Measurements from ENCODE around the gene COL6A3.

DNA sequence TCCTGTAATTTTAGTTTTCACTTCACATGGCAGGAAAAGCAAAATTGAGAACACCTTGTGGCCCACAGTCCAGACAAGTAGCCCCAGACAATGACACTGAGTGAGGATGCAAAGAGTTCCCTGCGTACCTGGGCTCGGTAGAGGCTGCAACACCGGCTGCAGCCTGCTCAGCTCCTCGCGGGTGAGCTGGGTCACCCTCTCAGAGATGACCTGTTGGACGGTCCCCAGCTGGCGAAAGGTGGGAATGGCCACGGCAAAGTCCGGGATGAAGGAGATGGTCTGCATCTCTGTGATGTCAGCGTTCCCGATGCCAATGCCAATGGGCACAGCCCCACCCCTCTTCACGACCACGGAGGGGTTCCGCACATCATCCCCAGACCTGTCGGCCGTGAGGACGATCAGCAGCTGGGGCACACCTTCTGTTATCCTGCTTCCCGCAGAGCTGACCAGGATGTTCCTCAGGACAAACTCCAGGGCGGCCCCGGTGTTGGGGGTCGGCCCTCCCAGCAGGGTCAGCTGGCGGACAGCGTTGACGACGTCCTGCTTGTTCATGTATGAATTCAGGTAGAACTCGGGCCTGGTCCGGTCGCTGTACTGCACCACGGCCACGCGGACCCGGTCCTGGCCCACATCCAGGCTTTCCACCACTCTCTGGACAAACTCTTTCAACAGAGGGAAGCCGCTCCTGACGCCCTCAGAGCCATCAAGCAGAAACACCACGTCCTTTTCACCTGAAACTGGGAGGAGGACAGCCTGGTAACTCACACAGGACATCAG, 39.5 kb downstream of the COL6A3 start:
- TF ChIP-seq CTCF (tag by site-specific recombination; IDR thresholded peaks at IDR 0.05), result no peak
- TF ChIP-seq IKZF3 (tag by site-specific recombination; IDR thresholded peaks at IDR 0.05), result no peak
- TF ChIP-seq, protein P1, sequence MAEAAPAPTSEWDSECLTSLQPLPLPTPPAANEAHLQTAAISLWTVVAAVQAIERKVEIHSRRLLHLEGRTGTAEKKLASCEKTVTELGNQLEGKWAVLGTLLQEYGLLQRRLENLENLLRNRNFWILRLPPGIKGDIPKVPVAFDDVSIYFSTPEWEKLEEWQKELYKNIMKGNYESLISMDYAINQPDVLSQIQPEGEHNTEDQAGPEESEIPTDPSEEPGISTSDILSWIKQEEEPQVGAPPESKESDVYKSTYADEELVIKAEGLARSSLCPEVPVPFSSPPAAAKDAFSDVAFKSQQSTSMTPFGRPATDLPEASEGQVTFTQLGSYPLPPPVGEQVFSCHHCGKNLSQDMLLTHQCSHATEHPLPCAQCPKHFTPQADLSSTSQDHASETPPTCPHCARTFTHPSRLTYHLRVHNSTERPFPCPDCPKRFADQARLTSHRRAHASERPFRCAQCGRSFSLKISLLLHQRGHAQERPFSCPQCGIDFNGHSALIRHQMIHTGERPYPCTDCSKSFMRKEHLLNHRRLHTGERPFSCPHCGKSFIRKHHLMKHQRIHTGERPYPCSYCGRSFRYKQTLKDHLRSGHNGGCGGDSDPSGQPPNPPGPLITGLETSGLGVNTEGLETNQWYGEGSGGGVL (tag by site-specific recombination; IDR thresholded peaks at IDR 0.05), result no peak
- TF ChIP-seq ZNF350 (tag by site-specific recombination; IDR thresholded peaks at IDR 0.05), result no peak
- no peak for TF ChIP-seq BCL11A (tag by site-specific recombination; IDR thresholded peaks at IDR 0.05; ENCODE audit: low read depth)
- no peak for TF ChIP-seq REST (tag by site-specific recombination; IDR thresholded peaks at IDR 0.05)
- no peak for TF ChIP-seq ZNF501 (tag by site-specific recombination; IDR thresholded peaks at IDR 0.05)
- no peak for TF ChIP-seq ZNF777 (tag by site-specific recombination; IDR thresholded peaks at IDR 0.05; ENCODE audit: borderline replicate concordance)
- TF ChIP-seq, protein P2, sequence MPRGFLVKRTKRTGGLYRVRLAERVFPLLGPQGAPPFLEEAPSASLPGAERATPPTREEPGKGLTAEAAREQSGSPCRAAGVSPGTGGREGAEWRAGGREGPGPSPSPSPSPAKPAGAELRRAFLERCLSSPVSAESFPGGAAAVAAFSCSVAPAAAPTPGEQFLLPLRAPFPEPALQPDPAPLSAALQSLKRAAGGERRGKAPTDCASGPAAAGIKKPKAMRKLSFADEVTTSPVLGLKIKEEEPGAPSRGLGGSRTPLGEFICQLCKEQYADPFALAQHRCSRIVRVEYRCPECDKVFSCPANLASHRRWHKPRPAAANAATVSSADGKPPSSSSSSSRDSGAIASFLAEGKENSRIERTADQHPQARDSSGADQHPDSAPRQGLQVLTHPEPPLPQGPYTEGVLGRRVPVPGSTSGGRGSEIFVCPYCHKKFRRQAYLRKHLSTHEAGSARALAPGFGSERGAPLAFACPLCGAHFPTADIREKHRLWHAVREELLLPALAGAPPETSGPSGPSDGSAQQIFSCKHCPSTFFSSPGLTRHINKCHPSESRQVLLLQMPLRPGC (tag by site-specific recombination; IDR thresholded peaks at IDR 0.05), result no peak
- TF ChIP-seq ZNF354C (tag by site-specific recombination; IDR thresholded peaks at IDR 0.05; ENCODE audit: borderline replicate concordance, low read depth), result no peak
- no peak for TF ChIP-seq ZBTB7A (tag by site-specific recombination; IDR thresholded peaks at IDR 0.05; ENCODE audit: low read depth)
- no peak for TF ChIP-seq PBX3 (CRISPR knock-in tag; IDR thresholded peaks at IDR 0.05)
- TF ChIP-seq ZNF416 (tag by site-specific recombination; IDR thresholded peaks at IDR 0.05), result no peak
